NOMO-1 treated with DMSO at 0.1 percent for 48 hours (cell line): ENCODE measurements around the gene TMEM164.
A peak's percentile ranks its signal among the peaks of the same experiment; 100 is the strongest.

Source experiments
- DNase-seq: peaks from one replicate; lab custom pipeline; 2025; ENCODE audit not compliant: unreplicated experiment; lab: John Stamatoyannopoulos, UW

The TMEM164 gene

DNA sequence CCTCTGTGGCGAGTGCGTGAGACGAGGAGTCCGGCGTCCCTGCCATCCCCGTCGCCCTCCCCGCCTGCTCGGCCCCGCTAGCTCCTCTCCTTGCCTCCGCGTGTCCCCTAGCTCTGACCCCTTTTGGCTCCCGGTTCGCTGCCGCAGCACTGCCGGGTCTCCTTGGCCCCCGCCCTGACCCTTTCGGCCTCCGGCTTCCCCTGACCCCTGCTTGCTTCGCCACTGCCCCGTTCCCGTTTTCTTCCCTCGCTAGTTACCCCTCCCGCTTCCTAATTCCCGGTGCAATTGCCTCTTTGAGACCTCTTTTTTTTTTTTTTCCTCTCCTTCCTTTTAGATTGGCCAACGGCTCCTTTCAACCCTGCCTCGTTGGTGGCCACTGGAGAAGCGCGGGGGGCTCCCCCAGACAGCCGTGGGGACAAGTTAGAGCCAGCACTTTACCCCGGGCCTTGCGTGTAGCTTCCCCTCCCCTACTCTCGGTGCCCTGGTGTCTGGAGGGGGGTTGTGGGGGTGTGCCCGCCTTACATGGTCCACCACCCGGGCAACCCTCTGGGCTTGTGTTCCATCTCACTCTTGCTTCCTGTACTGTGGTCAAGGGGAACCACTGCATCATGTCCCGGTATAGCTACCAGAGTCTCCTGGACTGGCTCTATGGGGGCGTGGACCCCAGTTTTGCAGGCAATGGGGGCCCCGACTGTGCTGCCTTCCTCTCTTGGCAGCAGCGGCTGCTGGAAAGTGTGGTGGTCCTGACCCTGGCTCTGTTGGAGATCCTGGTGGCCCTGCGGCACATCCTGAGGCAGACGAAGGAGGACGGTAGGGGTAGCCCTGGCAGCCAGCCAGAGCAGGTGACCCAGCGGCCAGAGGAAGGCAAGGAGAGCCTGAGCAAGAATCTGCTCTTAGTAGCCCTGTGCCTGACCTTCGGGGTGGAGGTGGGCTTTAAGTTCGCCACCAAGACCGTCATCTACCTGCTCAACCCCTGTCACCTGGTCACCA is 548 bp downstream of the TMEM164 start:
- DNase-seq = peak; percentile 14

GRCh38 chrX:110004215-110004614 is 1.3 kb downstream of the TMEM164 start:
- DNase-seq = no peak

GRCh38 chrX:110004731-110005369 is 1.9 kb downstream of the TMEM164 start:
- no peak for DNase-seq

- no peak for DNase-seq
Measured at GRCh38 chrX:110006161-110006560, 3.2 kb downstream of the TMEM164 start.

- DNase-seq = no peak
Measured at GRCh38 chrX:110006821-110007375, 4.0 kb downstream of the TMEM164 start.

DNA sequence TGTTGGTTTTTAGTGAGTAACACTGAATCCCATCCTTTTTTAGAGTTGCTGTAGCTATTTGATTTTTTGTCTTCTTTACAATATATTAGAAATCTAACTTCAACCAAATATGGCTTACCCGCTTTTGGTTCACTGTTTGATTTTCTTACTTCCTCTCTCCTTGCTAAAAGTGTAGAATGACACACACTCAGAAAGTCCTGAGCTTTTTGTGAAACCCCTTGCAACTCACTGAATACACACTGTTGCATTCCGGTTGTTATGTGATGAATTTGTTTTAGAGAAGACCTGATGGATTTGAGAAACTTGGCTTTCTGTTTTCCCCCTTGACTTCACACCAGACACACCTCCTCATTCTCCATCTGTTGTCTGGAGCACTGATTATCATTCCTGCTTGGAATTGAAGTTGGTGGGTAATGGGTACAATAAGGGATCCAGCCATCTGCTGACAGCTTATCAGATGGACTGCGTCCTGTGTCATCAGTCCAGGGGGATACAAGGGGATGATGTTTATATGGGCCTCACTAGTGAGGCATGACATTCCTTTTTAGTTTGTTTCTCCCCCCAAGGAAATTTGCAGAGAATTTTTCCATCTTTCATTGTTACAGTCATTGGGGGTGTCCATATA is 5.2 kb downstream of the TMEM164 start:
- no peak for DNase-seq

- no peak for DNase-seq
Measured at GRCh38 chrX:110012818-110013485, 10.0 kb downstream of the TMEM164 start.

DNA sequence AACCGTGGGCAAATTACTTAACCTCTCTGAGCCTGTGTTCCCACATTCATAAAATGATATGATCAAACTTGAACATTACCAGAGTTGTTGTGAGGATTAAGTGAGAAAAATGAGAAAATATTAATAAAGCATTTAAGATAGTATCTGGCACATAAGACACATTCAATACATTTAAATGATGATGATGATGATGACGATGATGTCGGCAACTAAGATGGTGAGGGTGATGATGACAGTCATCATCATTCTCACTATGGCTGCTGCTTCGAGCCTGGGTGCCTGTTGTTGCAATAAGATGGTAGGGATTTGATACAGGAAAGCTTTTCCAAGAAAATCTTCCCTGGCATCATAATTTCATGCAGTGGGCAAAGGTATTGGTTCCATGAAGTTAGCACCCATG is 11.1 kb downstream of the TMEM164 start:
- DNase-seq = no peak

- DNase-seq = no peak
Measured at GRCh38 chrX:110015032-110015431, 12.1 kb downstream of the TMEM164 start.

DNA sequence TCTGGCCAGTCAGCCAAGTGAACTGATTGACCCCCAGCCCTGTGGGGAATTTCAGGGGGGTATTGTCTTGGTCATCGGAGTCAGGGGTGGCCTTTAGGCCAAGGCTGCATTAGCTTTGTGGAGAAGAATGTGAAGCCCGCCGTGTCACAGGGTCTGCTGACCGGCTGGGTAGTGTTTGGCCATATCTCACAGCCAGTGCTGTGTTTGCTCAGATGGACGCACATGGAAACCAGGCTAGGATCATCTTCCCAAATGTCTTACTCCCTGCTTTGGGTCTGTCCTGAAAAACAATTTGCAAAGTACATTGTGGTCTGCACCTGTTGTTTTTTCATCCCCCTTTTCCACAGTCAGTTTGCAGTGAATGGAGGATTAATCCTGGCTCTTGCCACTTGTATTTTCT is 13.0 kb downstream of the TMEM164 start:
- DNase-seq = no peak

- no peak for DNase-seq
Measured at GRCh38 chrX:110020536-110020935, 17.6 kb downstream of the TMEM164 start.

GRCh38 chrX:110021258-110022022 is 18.5 kb downstream of the TMEM164 start:
- DNase-seq = no peak

GRCh38 chrX:110022599-110023448 is 19.9 kb downstream of the TMEM164 start:
- no peak for DNase-seq

- DNase-seq = no peak
Measured at GRCh38 chrX:110025395-110025794, 22.5 kb downstream of the TMEM164 start.

DNA sequence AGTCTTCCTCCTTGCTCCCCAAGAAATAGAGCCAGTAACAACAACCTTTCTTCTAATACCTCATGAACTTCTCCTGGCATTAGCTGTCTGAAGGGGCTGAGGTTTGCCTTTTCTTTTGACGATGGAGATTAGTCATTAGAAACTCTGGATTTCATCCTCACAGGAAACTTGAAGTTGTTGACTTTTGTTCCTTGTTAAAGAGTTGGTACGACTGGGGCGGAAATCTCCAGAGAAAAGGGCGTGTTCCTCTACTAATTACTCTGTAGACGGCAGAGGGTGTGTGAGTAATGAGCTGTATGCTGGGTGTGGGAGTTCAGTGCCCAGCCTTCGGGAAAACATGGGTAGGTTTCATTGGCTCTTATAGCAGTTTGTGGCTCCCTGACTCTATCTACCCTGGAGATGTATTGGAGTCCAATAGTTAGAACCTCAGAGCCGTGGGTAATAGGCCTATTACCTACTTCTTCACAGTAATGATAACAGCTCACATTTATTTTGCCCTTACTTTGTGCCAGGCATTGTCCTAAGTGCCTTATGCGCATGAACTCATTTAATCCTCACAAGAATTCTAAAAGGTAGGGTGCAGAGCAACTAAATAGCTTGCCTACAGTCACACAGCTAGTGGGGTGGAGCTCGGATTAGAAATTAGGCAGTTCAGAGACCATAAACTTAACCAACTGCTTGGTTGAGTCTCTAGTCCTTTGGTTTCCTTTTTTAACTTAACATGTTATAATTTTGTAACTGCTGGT is 23.4 kb downstream of the TMEM164 start:
- peak; percentile 26 for DNase-seq

DNA sequence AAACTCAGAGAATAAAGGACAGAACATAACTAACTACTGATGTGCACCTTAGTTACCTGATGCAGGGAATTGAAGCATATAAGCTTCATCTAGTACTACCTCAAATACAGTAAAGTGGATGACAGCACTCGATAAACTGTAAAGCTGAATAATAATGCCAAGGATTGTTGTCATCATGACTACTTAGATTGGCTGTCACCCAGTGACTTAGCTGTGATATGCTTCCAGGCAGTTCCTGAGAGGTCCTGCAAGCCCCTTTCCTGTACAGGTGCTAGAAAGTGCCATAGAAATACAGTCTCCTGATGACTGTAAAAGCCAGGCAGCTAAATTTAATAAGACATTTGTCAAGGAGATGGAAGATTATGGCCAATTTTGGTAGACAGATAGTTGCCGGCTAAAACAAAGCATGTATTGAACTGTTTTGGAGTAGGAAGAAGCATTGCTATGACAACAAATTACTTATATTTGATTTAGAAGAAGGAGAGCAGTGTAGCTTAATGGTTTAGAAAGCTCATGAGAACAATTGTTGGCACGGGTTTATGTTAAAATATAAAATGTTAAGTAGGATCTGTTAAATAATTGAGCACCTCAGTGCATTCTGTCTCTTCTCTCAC is 29.7 kb downstream of the TMEM164 start:
- no peak for DNase-seq

DNA sequence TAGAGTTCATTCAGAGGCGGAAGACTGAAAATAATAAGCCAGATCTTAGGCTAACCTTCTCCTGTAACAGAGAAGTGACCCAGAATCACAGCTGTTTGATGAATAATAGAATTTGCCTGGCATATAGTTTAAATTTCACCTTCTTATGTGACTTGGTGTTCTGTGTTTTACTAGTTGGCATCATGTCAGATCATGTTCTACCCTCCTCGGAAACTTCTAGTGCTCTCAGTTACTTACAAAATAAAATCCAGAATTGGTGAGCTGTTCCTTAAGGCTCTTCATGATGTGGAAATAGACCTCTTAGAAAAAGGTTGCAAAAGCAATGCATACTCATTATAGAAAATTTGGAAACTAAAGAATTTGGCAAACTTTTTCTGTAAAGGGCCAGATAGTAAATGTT is 31.1 kb downstream of the TMEM164 start:
- no peak for DNase-seq
